ENCODE results near the gene PRKACG. TPM values are rescaled to one million over a fixed set of nuclear protein-coding genes. Genes with fewer than 3 reads are reported as not detected.
"Not testable (repeated sequence)": the region's sequence is repeated elsewhere in the genome, so short reads cannot be mapped to it uniquely, and the experiment has no call there.

The PRKACG gene
- polyA plus RNA-seq, 1 donor from 2014 or later = not detected

GRCh38 chr9:69056191-69056815, 42.4 kb upstream of the PRKACG start:
- no peaks in the 10 kb centered on the region for H4K20me1 ChIP-seq (ENCODE audit: insufficient read depth)
- H2AFZ ChIP-seq (ENCODE audit: low read depth, low read length) = no peak overlapping the region
- no peak overlapping the region for H3K4me2 ChIP-seq (ENCODE audit: low read length)
- TF ChIP-seq EP300 (conservative IDR thresholded peaks at IDR 0.05; ENCODE audit: poor library complexity, severe bottlenecking) = no peak
- TF ChIP-seq MXI1 (conservative IDR thresholded peaks at IDR 0.05; ENCODE audit: poor library complexity, severe bottlenecking) = no peak
- no peak for TF ChIP-seq SMC3 (conservative IDR thresholded peaks at IDR 0.05; ENCODE audit: poor library complexity)
- no peak for TF ChIP-seq POLR2AphosphoS5 (IDR thresholded peaks at IDR 0.05)
- no peak for TF ChIP-seq RAD21 (conservative IDR thresholded peaks at IDR 0.05)
- no peak for TF ChIP-seq TAF1 (IDR thresholded peaks at IDR 0.05; ENCODE audit: low read depth)
- TF ChIP-seq, protein P1, sequence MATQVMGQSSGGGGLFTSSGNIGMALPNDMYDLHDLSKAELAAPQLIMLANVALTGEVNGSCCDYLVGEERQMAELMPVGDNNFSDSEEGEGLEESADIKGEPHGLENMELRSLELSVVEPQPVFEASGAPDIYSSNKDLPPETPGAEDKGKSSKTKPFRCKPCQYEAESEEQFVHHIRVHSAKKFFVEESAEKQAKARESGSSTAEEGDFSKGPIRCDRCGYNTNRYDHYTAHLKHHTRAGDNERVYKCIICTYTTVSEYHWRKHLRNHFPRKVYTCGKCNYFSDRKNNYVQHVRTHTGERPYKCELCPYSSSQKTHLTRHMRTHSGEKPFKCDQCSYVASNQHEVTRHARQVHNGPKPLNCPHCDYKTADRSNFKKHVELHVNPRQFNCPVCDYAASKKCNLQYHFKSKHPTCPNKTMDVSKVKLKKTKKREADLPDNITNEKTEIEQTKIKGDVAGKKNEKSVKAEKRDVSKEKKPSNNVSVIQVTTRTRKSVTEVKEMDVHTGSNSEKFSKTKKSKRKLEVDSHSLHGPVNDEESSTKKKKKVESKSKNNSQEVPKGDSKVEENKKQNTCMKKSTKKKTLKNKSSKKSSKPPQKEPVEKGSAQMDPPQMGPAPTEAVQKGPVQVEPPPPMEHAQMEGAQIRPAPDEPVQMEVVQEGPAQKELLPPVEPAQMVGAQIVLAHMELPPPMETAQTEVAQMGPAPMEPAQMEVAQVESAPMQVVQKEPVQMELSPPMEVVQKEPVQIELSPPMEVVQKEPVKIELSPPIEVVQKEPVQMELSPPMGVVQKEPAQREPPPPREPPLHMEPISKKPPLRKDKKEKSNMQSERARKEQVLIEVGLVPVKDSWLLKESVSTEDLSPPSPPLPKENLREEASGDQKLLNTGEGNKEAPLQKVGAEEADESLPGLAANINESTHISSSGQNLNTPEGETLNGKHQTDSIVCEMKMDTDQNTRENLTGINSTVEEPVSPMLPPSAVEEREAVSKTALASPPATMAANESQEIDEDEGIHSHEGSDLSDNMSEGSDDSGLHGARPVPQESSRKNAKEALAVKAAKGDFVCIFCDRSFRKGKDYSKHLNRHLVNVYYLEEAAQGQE (IDR thresholded peaks at IDR 0.05; ENCODE audit: borderline replicate concordance) = no peak
- TF ChIP-seq, protein P2, sequence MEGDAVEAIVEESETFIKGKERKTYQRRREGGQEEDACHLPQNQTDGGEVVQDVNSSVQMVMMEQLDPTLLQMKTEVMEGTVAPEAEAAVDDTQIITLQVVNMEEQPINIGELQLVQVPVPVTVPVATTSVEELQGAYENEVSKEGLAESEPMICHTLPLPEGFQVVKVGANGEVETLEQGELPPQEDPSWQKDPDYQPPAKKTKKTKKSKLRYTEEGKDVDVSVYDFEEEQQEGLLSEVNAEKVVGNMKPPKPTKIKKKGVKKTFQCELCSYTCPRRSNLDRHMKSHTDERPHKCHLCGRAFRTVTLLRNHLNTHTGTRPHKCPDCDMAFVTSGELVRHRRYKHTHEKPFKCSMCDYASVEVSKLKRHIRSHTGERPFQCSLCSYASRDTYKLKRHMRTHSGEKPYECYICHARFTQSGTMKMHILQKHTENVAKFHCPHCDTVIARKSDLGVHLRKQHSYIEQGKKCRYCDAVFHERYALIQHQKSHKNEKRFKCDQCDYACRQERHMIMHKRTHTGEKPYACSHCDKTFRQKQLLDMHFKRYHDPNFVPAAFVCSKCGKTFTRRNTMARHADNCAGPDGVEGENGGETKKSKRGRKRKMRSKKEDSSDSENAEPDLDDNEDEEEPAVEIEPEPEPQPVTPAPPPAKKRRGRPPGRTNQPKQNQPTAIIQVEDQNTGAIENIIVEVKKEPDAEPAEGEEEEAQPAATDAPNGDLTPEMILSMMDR (IDR thresholded peaks at IDR 0.05; ENCODE audit: poor library complexity, severe bottlenecking) = no peak
- no peak for TF ChIP-seq EZH2 (IDR thresholded peaks at IDR 0.05; ENCODE audit: borderline replicate concordance, insufficient read depth, low read length, poor library complexity, severe bottlenecking)
- no peaks in the 10 kb centered on the region for H3K36me3 ChIP-seq (ENCODE audit: insufficient read depth, low read length)
- H3K9ac ChIP-seq (ENCODE audit: low read length) = no peak overlapping the region
- H3K27me3 ChIP-seq (ENCODE audit: insufficient read depth, low read depth, low read length) = no peaks in the 10 kb centered on the region
- no peak overlapping the region for H3K4me3 ChIP-seq (ENCODE audit: low read length)
- no peaks in the 10 kb centered on the region for H3K79me2 ChIP-seq (replicated peaks; ENCODE audit: insufficient read depth, low read length)
- no peaks in the 10 kb centered on the region for H3F3A ChIP-seq (ENCODE audit: insufficient read depth, low read length, poor library complexity, severe bottlenecking)
- H3K9me2 ChIP-seq (ENCODE audit: insufficient read depth, low read length) = no peaks in the 10 kb centered on the region
- H3K9me3 ChIP-seq (ENCODE audit: low read length) = no peaks in the 10 kb centered on the region
- no peak overlapping the region for H3K27ac ChIP-seq (ENCODE audit: low read length)

GRCh38 chr9:69054989-69055388, 41.1 kb upstream of the PRKACG start:
- H3K79me2 ChIP-seq (replicated peaks; ENCODE audit: insufficient read depth, low read length) = no peaks in the 10 kb centered on the region
- no peak overlapping the region for H2AFZ ChIP-seq (ENCODE audit: low read depth, low read length)
- no peaks in the 10 kb centered on the region for H3K27me3 ChIP-seq (ENCODE audit: insufficient read depth, low read depth, low read length)
- no peaks in the 10 kb centered on the region for H3K36me3 ChIP-seq (ENCODE audit: insufficient read depth, low read length)
- no peaks in the 10 kb centered on the region for H4K20me1 ChIP-seq (ENCODE audit: insufficient read depth)
- H3K9me2 ChIP-seq (ENCODE audit: insufficient read depth, low read length) = no peaks in the 10 kb centered on the region
- H3K4me2 ChIP-seq (ENCODE audit: low read length) = no peak overlapping the region
- no peak overlapping the region for H3K27ac ChIP-seq (ENCODE audit: low read length)
- H3F3A ChIP-seq (ENCODE audit: insufficient read depth, low read length, poor library complexity, severe bottlenecking) = no peaks in the 10 kb centered on the region
- H3K9me3 ChIP-seq (ENCODE audit: low read length) = no peaks in the 10 kb centered on the region
- H3K9ac ChIP-seq (ENCODE audit: low read length) = no peak overlapping the region
- no peak overlapping the region for H3K4me3 ChIP-seq (ENCODE audit: low read length)
- TF ChIP-seq TAF1 (IDR thresholded peaks at IDR 0.05; ENCODE audit: low read depth) (no peak), MXI1 (conservative IDR thresholded peaks at IDR 0.05; ENCODE audit: poor library complexity, severe bottlenecking) (no peak), POLR2AphosphoS5 (IDR thresholded peaks at IDR 0.05) (no peak), RAD21 (conservative IDR thresholded peaks at IDR 0.05) (no peak), EZH2 (IDR thresholded peaks at IDR 0.05; ENCODE audit: borderline replicate concordance, insufficient read depth, low read length, poor library complexity, severe bottlenecking) (no peak), EP300 (conservative IDR thresholded peaks at IDR 0.05; ENCODE audit: poor library complexity, severe bottlenecking) (no peak), SMC3 (conservative IDR thresholded peaks at IDR 0.05; ENCODE audit: poor library complexity) (no peak)
- TF ChIP-seq, protein P2 (IDR thresholded peaks at IDR 0.05; ENCODE audit: poor library complexity, severe bottlenecking) = no peak
- TF ChIP-seq, protein P1 (IDR thresholded peaks at IDR 0.05; ENCODE audit: borderline replicate concordance) = no peak

DNA sequence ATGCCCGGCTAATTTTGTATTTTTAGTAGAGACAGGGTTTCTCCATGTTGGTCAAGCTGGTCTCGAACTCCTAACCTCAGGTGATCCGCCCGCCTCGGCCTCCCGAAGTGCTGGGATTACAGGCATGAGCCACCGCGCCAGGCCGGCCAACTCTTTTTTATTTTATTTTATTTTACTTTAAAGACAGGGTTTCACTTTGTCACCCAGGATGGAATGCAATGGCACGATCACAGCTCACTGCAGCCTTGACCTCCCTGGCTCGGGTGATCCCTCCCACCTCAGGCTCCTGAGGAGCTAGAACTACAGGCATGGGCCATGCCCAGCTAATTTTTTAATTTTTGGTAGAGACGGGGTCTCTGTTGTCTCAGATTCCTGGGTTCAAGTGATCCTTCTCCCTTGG, 37.0 kb upstream of the PRKACG start:
- not testable (repeated sequence) for H3K4me2 ChIP-seq (ENCODE audit: low read length); H2AFZ ChIP-seq (ENCODE audit: low read depth, low read length); H3K36me3 ChIP-seq (ENCODE audit: insufficient read depth, low read length)

More for the DNA sequence above, 37.0 kb upstream of the PRKACG start:
- not testable (repeated sequence) for H3K27ac ChIP-seq (ENCODE audit: low read length); H4K20me1 ChIP-seq (ENCODE audit: insufficient read depth); H3K9me3 ChIP-seq (ENCODE audit: low read length); H3F3A ChIP-seq (ENCODE audit: insufficient read depth, low read length, poor library complexity, severe bottlenecking); H3K9me2 ChIP-seq (ENCODE audit: insufficient read depth, low read length); H3K9ac ChIP-seq (ENCODE audit: low read length); H3K4me3 ChIP-seq (ENCODE audit: low read length); H3K79me2 ChIP-seq (replicated peaks; ENCODE audit: insufficient read depth, low read length); H3K27me3 ChIP-seq (ENCODE audit: insufficient read depth, low read depth, low read length)

All from neural cell (in vitro differentiated cells).